HG02852 (cell line): ENCODE data around the gene ADAR.

Experiments
- ATAC-seq: cut with Tn5 transposase; IDR thresholded peaks from one replicate; pipeline ENCODE4 v1.9.1; 2021; ENCODE audit warnings: mild to moderate bottlenecking, moderate library complexity; ENCODE audit not compliant: unreplicated experiment

The ADAR gene

DNA sequence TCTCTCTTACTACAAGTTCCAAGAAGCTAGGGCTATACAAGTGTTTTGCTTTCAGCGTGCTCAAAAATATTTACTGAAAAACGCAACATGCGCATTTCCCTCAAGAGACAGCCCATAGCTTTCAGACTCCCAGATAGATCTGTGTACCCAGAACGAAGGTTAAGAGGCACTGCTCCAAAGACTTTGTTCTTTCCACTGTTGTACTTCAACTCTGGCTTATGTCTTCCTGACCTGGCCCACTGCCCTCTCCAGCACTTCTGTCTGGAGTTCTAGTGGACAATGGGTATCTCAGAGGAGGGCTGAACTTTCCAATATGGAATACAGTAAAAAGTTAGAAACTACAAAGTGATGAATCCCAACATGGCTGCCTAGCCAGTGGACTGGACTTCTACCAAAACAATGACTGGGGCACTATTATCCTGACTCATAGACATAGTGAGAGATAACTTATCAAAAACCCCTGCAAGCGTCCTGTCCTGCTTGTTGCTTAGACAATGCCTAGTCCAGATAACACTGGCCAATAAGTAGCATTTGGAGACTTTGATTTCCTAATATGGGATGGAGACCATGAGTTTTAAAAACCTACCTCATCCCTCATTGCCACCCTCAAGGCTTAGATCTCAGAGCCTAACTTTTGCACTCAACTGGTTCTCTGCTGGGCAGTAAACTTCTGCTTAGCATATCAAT is 8.8 kb upstream of the ADAR start:
- ATAC-seq: no peak

DNA sequence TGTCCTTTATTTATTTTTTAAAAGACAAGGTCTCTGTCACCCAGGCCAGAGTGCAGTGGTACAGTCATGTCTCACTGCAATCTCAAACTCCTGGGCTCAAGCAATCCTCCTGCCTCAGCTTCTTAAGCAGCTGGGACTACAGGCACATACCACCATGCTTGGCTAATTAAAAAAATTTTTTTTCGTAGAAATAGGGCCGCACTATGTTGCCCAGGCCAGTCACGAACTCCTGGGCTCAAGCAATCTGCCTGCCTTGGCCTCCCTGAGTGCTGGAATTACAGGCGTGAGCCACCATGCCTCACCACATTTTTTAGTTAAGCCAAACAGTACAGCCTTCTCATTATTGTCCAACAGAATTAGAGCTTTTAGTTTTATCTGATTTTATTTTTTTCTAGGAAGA is 7.4 kb upstream of the ADAR start:
- no peak for ATAC-seq

GRCh38 chr1:154614901-154615300 is 6.9 kb upstream of the ADAR start:
- ATAC-seq: no peak

DNA sequence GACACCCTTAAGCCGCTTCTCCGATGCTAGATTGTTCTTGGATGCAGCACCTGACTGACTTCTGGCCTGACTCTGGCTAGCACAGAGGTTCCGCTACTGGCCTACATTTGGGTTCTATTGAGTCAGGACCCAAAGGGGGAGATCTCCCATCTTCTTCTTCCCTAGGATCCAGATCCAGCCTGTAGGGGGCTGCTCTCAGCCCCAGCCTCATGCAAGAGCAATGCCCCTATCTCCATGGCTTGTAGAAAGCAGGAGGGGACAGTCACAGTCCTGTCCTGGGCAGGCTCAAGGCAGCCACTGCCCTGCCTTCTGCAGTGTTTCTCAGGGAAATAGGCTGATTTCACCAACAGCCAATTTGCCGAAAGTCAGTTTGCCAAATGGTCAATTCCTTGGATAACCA is 6.3 kb upstream of the ADAR start:
- ATAC-seq: no peak

GRCh38 chr1:154611150-154611862 is 3.3 kb upstream of the ADAR start:
- no peak for ATAC-seq

DNA sequence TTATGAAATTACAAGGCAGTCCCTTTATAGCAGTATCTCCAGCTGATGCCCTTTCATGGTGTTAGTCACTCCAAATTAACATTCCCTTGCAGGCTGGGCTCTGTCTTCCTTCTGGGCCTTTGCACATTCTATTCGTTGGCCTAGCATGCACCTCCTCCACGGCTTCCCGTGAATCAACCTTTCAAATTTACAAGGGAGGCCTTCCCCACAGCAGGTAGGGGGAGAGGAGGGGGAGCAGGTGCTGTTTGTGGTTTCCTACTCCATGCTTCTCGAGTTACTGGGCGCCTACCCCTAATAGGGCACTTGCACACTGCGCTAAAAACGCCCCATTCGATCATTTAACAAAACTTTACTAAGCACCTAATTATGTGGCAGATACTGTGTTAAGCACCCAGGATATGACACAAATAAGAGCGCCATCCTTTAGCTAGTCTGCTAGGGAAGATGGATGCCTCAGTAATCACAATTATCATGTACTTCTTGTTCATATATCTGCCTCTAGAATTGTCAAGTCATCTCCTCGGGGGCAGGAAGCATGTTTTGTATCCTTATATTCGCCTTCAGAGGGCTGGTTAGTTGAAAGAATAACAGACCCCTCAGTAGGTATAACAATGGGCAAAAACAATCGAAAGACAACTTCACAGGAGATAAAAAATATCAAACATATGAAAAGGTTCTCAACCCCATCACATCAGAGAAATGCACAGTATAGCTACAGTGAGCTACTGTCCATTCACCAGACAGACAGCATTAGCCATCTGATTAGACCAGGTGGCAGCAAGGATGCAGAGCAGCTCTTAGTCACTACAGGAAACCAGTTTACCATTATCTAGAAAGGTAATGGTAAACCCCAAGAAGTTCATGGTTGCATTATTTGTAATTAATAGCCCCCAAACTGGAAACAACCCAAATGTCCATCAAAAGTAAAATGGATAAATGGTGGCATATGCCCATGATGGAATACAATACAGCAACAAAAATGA is 1.7 kb upstream of the ADAR start:
- ATAC-seq: no peak

DNA sequence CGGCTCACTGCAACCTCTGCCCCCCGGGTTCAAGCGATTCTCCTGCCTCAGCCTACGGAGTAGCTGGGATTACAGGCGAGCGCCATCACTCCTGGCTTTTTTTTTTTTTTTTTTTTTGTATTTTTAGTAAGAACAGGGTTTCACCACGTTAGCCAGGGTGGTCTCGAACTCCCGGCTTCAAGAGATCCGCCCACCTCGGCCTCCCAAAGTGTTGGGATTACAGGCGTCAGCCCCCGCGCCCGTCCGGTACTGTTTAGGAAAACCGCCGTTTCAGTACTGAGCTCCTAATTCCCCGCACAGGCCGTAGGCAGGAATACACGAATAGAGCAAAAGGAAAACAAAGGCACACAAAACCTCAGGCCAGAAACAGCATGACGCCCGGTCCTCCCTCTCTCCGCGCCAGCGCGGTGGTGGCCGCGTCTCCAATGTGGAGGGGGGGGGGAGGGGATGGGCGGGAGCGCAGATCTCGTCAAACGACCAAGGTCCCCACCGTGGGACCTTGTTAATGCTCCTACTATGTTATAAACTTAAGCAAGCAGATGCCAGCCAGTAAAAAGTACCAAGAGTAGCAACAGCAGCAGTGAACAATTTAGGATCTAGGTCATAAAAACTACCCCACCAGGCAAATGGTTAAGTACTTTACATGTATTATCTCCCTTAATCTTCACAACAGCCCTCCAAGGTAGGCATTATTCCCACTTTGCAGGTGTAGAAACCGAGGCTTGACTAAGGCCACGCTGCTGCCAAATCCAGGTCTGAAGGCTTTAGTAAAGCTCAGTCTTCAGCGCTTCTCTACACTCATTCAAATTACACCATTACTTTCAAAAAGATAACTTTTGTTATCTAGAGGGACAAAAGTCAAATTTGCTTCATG is 648 bp upstream of the ADAR start:
- peak; percentile 2 for ATAC-seq

GRCh38 chr1:154607106-154607608 is 829 bp downstream of the ADAR start:
- ATAC-seq: peak; percentile 8

GRCh38 chr1:154605534-154605933 is 2.5 kb downstream of the ADAR start:
- ATAC-seq: no peak

DNA sequence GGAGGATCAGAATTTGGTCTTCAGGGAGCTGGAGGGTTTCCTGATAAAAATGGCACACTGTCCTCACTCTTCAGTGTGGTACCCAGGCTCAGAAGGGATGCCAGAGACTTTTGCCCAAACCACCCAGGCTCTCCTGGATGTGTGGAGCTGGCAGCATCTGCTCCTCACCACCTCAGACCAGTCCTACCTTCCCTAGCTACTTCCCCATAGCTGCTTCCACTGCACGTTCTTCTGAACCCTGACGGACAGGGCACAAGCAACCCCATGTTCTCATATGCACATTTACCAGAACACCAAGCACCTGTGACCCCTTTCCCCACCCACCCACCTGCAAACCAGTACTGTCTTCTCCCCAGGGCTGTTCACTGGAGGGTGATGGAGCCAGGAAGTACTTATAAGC is 4.7 kb downstream of the ADAR start:
- ATAC-seq: no peak

- ATAC-seq: no peak
Measured at GRCh38 chr1:154599658-154600057, 8.3 kb downstream of the ADAR start.

DNA sequence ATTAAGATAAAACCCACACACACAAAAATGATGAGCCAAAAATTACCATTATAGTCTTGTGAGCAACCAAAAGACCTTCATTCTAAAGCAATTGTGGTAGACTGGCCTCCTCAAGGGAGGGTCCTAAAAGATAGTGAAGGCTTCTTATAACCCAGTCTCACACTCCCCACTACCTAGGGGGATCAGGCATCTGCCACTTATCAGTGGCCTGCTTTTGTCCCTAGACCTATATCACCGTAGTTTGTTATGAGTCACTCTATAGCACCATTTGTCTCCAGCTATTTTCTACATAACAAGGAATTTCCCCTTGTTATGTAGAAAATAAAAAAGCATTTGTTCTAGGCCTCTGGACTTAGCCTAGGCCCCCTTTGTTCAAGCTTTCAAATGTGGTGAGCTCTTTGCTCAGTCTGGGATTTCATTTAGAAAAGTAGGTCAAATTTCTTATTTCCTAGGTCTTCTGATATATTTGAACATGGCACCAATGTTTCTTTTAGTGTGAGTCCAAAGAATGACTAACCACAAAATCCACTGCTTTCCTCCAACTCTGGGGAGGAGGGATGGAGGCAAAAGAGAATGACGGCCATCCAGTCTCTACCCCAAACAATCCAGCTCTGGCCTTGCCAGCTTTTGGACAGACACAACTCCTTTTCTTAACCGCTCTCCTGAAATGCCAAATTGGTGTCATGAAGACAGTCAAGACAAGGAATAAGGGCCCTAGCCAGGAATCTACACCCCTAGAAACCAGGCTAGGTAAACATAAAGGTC is 8.9 kb downstream of the ADAR start:
- ATAC-seq: no peak

DNA sequence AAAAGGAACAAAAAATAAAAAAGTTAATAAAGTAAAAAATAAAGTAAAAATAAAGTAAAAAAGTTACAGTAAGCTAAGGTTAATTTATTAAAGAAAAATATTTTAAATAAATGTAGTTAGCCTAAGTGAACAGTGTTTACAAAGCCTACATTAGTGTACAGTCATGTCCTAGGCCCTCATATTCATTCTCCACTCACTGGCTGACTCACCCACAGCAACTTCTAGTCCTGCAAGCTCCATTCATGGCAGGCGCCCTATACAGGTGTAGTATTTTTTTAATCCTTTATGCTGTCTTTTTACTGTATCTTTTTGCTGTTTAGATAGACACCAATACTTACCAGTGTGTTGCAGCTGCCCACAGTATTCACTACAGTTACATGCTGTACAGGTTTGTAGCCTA is 12.4 kb downstream of the ADAR start:
- ATAC-seq: no peak

GRCh38 chr1:154594811-154595210 is 13.2 kb downstream of the ADAR start:
- ATAC-seq: no peak

DNA sequence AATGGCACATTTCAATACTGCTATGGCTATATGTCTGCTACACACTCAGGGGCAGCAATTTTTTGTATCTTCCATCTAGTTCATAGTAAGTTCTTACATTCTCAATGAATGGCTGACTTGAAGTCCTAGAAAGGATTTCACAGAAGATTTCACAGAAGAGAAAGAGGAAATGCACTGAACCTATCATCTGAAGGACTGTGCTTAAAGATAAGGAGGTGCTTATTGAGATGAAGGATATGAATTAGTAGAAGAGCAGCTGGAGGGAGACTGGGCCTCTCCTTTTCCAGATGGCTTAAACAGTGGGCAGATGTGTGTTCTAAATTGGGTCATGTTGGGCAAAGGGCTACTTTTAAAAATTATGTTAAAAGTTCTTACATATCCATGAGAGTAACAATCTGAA is 14.6 kb downstream of the ADAR start:
- ATAC-seq: no peak

GRCh38 chr1:154591206-154591605 is 16.8 kb downstream of the ADAR start:
- no peak for ATAC-seq

- no peak for ATAC-seq
Measured at GRCh38 chr1:154590756-154591155, 17.2 kb downstream of the ADAR start.

DNA sequence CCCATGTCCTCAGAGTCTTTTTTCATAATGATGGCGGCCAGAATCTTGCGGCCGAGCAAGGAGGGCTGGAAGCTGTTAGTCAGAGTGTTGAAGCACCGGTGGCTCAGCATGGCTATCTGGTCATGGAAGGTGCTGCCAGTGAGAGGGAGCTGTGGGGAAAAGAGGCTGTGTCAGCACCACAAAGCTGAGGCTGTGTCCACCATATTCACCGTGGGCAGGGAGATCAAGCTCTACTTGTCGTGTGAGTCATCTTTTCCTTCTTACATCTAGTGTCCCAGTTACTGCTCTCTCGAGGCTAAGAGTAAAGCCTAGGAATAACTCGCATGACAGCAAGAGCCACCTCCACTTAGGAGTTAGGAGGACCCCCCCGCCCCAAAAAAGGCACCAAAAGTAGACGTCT is 18.2 kb downstream of the ADAR start:
- no peak for ATAC-seq

GRCh38 chr1:154586641-154587040 is 21.3 kb downstream of the ADAR start:
- ATAC-seq: no peak

GRCh38 chr1:154586231-154586630 is 21.8 kb downstream of the ADAR start:
- no peak for ATAC-seq
